ENCODE data around the gene WDFY2. TPM values are rescaled to one million over a fixed set of nuclear protein-coding genes. Genes with fewer than 3 reads are reported as not detected.

WDFY2 gene
- total and polyA plus RNA-seq, 2 of the 13 experiments (the other 11 are each of a cell fraction or from before 2014, with no cell fraction given), result 22.6 to 27.0 TPM

- TF ChIP-seq SRF (IDR thresholded peaks at IDR 0.05; ENCODE audit: low read depth, low read length) (no peak), ZNF441 (CRISPR knock-in tag; IDR thresholded peaks at IDR 0.05; ENCODE audit: borderline replicate concordance) (no peak), ZHX2 (IDR thresholded peaks at IDR 0.05; ENCODE audit: low read depth) (no peak), ZHX2 (CRISPR knock-in tag; IDR thresholded peaks at IDR 0.05; ENCODE audit: borderline replicate concordance) (no peak), HMG20B (CRISPR knock-in tag; conservative IDR thresholded peaks at IDR 0.05) (peak; percentile 17; the same call in 1 of the 2 replicates), ZNF770 (CRISPR knock-in tag; IDR thresholded peaks at IDR 0.05) (no peak), ELF4 (CRISPR knock-in tag; IDR thresholded peaks at IDR 0.05; ENCODE audit: borderline replicate concordance) (no peak), ZBTB43 (CRISPR knock-in tag; conservative IDR thresholded peaks at IDR 0.05) (no peak), NFE2L2 (IDR thresholded peaks at IDR 0.05; ENCODE audit: low read length) (0 out of 2 replicates have a peak, but pooled peaks have one; percentile 1), HOMEZ (CRISPR knock-in tag; IDR thresholded peaks at IDR 0.05; ENCODE audit: low read depth) (peak; percentile 49; the same call in 1 of the 2 replicates), ASH2L (IDR thresholded peaks at IDR 0.05; ENCODE audit: insufficient read length, low read depth, low read length) (peak; percentile 53), ZNF207 (IDR thresholded peaks at IDR 0.05; ENCODE audit: borderline replicate concordance) (no peak), ZSCAN21 (CRISPR knock-in tag; IDR thresholded peaks at IDR 0.05; ENCODE audit: borderline replicate concordance) (no peak), ZBTB21 (CRISPR knock-in tag; IDR thresholded peaks at IDR 0.05) (no peak), KMT2B (CRISPR knock-in tag; IDR thresholded peaks at IDR 0.05) (no peak), ZNF550 (CRISPR knock-in tag; IDR thresholded peaks at IDR 0.05; ENCODE audit: borderline replicate concordance) (no peak), HMGA1 (CRISPR knock-in tag; conservative IDR thresholded peaks at IDR 0.05) (no peak), POLR2G (IDR thresholded peaks at IDR 0.05; ENCODE audit: low read depth, low read length) (no peak)
Observed at GRCh38 chr13:51668580-51669195, 84.4 kb downstream of the WDFY2 start (continued).

All from HepG2 (cell line).